ENCODE measurements around the gene CUZD1. TPM values are rescaled to one million over a fixed set of nuclear protein-coding genes. Genes with fewer than 3 reads are reported as not detected.

The CUZD1 gene
- total and polyA plus RNA-seq, 2 of the 13 experiments (the other 11 are each of a cell fraction or from before 2014, with no cell fraction given): 0.22 to 0.29 TPM

DNA sequence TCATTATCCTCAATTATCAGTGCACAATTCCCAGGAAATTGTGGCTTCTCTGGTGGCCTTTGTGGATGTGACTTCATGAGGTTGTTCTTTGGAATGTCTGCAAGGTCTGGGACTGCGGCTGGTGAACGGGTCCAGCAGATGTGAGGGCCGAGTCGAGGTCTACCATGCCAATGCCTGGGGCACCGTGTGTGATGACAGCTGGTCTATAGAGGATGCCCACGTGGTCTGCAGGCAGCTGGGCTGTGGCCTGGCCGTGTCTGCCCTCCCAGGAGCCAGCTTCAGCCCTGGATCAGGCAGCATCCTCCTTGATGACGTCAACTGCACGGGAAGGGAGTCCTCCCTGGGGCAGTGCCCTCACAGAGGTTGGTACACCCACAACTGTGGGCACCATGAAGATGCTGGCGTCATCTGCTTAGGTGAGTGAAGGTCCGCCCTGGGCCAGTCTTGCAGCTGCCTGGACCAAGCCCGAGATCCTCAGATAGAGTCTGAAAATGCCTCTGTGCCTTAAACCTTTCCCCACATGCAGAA is 46.9 kb downstream of the CUZD1 start:
- H3K27me3 ChIP-seq (ENCODE audit: control insufficient read depth in 1 of 2, insufficient read depth in 2 of 2, low read length in 2 of 2): peaks cover 0 to 3% of the 10 kb centered on the region in 2 experiments; a peak in 2 of 5 replicates
- BruUV-seq (replicated peaks): no TSS peak
- CTCF ChIA-PET (ENCODE audit: low intra/inter-chr PET ratio, low total read pairs): no interaction called here

More for the DNA sequence above, 46.9 kb downstream of the CUZD1 start:
- ATAC-seq: no peak
- H3K9ac ChIP-seq (ENCODE audit: insufficient read depth, low read depth, low read length): no peak overlapping the region
- in situ Hi-C loops (cut with HindIII; ENCODE audit: extremely low pct_ligation_motif_present, low pct_unique_long_range_greater_than_20kb): no loop called here
- H3K9me3 ChIP-seq (ENCODE audit: low read length): no peaks in the 10 kb centered on the region
- no peaks in the 10 kb centered on the region for H3K36me3 ChIP-seq (replicated peaks in 1 of 2; ENCODE audit: control insufficient read depth in 1 of 2, insufficient read depth in 2 of 2, low read length in 2 of 2)
- TF ChIP-seq ZNF562 (CRISPR knock-in tag; IDR thresholded peaks at IDR 0.05; ENCODE audit: borderline replicate concordance): no peak
- TF ChIP-seq PHB2 (IDR thresholded peaks at IDR 0.05; ENCODE audit: partially characterized antibody): no peak
- TF ChIP-seq GTF3A (CRISPR knock-in tag; conservative IDR thresholded peaks at IDR 0.05): no peak
- TF ChIP-seq ZNF670 (CRISPR knock-in tag; IDR thresholded peaks at IDR 0.05; ENCODE audit: borderline replicate concordance): no peak
- TF ChIP-seq, protein P1, sequence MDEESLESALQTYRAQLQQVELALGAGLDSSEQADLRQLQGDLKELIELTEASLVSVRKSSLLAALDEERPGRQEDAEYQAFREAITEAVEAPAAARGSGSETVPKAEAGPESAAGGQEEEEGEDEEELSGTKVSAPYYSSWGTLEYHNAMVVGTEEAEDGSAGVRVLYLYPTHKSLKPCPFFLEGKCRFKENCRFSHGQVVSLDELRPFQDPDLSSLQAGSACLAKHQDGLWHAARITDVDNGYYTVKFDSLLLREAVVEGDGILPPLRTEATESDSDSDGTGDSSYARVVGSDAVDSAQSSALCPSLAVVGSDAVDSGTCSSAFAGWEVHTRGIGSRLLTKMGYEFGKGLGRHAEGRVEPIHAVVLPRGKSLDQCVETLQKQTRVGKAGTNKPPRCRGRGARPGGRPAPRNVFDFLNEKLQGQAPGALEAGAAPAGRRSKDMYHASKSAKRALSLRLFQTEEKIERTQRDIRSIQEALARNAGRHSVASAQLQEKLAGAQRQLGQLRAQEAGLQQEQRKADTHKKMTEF (CRISPR knock-in tag; IDR thresholded peaks at IDR 0.05): no peak
- TF ChIP-seq, protein P2, sequence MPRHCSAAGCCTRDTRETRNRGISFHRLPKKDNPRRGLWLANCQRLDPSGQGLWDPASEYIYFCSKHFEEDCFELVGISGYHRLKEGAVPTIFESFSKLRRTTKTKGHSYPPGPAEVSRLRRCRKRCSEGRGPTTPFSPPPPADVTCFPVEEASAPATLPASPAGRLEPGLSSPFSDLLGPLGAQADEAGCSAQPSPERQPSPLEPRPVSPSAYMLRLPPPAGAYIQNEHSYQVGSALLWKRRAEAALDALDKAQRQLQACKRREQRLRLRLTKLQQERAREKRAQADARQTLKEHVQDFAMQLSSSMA (CRISPR knock-in tag; IDR thresholded peaks at IDR 0.05): no peak
- TF ChIP-seq, protein P3, sequence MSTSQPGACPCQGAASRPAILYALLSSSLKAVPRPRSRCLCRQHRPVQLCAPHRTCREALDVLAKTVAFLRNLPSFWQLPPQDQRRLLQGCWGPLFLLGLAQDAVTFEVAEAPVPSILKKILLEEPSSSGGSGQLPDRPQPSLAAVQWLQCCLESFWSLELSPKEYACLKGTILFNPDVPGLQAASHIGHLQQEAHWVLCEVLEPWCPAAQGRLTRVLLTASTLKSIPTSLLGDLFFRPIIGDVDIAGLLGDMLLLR (CRISPR knock-in tag; IDR thresholded peaks at IDR 0.05): no peak
- TF ChIP-seq U2AF1 (optimal IDR thresholded peaks at IDR 0.05; ENCODE audit: low read depth, low read length): no peak
- TF ChIP-seq ZNF343 (CRISPR knock-in tag; IDR thresholded peaks at IDR 0.05): no peak
- TF ChIP-seq ATF7 (IDR thresholded peaks at IDR 0.05): peak; percentile 64
- no peak for TF ChIP-seq ATF7 (CRISPR knock-in tag; IDR thresholded peaks at IDR 0.05)
- TF ChIP-seq CREB1 (IDR thresholded peaks at IDR 0.05): peak; percentile 85
- TF ChIP-seq CREB1 (CRISPR knock-in tag; IDR thresholded peaks at IDR 0.05): no peak
- TF ChIP-seq, protein P4, sequence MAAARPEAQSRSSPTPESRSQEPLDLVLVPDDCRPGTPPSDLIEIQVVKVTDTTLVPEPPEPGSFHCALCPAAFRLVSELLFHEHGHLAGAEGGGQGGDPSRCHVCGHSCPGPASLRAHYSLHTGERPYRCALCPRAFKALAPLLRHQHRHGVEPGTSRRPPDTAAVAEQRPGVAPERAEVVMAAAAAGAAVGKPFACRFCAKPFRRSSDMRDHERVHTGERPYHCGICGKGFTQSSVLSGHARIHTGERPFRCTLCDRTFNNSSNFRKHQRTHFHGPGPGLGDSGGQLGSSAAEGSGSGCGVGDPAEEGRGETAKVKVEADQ (CRISPR knock-in tag; IDR thresholded peaks at IDR 0.05; ENCODE audit: borderline replicate concordance): no peak
- no peak for TF ChIP-seq TCF7L2 (IDR thresholded peaks at IDR 0.05; ENCODE audit: low read depth, low read length)
- TF ChIP-seq PHF8 (CRISPR knock-in tag; IDR thresholded peaks at IDR 0.05): no peak
- no peaks in the 10 kb centered on the region for H3K4me1 ChIP-seq (ENCODE audit: insufficient read depth, low read length)
- no peaks in the 10 kb centered on the region for H3K79me2 ChIP-seq (ENCODE audit: insufficient read depth, low read length)
- no peak overlapping the region for H3K4me2 ChIP-seq (ENCODE audit: low read depth, low read length)
- 4% methylated on average over 7 of the region's 12 CpGs for WGBS (ENCODE audit: low lambda C conversion rate)
- POLR2A ChIA-PET: no interaction called here
- no peak overlapping the region for H3K4me3 ChIP-seq (replicated peaks in 1 of 3; ENCODE audit: insufficient read depth in 1 of 3, low read depth in 2 of 3, low read length in 3 of 3)
- intact Hi-C loops (cut with micrococcal nuclease; ENCODE audit: unreplicated experiment): no loop called here
- no peaks in the 10 kb centered on the region for H4K20me1 ChIP-seq (ENCODE audit: insufficient read depth, low read length)
- H2AFZ ChIP-seq (ENCODE audit: low read length): no peak overlapping the region
- FAIRE-seq: no peak
- no peak overlapping the region for H3K27ac ChIP-seq (ENCODE audit: extremely low read length, insufficient read depth, low read length)
- DNase-seq (ENCODE audit: low spot score): no peak
